PC-3 (cell line): Measurements from ENCODE around the gene MEGF9.
"Not testable (repeated sequence)": the region's sequence is repeated elsewhere in the genome, so short reads cannot be mapped to it uniquely, and the experiment has no call there.

Source experiments
- CTCF ChIP-seq: fragments of 300-600 bp; sonication (generic); conservative IDR thresholded peaks from 2 replicates; pipeline ENCODE4 v1.5.1; 2017; ENCODE audit warnings: antibody characterized with exemption, low read depth, mild to moderate bottlenecking, low read length
- EZH2 ChIP-seq: fragments of 300-600 bp; sonication (generic); IDR thresholded peaks from one replicate; pipeline ENCODE4 v1.6.1; 2017; ENCODE audit warnings: antibody characterized with exemption, mild to moderate bottlenecking, low read length; ENCODE audit not compliant: unreplicated experiment
- EZH2phosphoT487 ChIP-seq: fragments of 300-600 bp; sonication (generic); IDR thresholded peaks from 2 replicates; pipeline ENCODE4 v1.6.1; 2018; ENCODE audit warnings: mild to moderate bottlenecking, antibody characterized with exemption, low read length, borderline replicate concordance

- not testable (repeated sequence) for TF ChIP-seq CTCF, EZH2phosphoT487, EZH2
These were observed 85.3 kb downstream of the MEGF9 start for GRCh38 chr9:120628925-120629497.
